Rectal smooth muscle tissue (tissue), 1 donor: ENCODE results near the gene HPCA.

ENCODE experiments used
- H3K27ac ChIP-seq: one replicate; pipeline ENCODE4 v1.7.0; 2013; ENCODE audit warnings: low read depth, low read length, inconsistent platforms
- H3K27me3 ChIP-seq: one replicate; pipeline ENCODE4 v1.7.0; 2013; ENCODE audit warnings: low read length; ENCODE audit not compliant: control insufficient read depth, insufficient read depth
- H3K36me3 ChIP-seq: one replicate; pipeline ENCODE4 v1.7.0; 2013; ENCODE audit warnings: low read length; ENCODE audit not compliant: control insufficient read depth, insufficient read depth
- H3K4me1 ChIP-seq: one replicate; pipeline ENCODE4 v1.7.0; 2013; ENCODE audit warnings: low read length; ENCODE audit not compliant: control insufficient read depth, insufficient read depth
- H3K4me3 ChIP-seq: one replicate; pipeline ENCODE4 v1.7.0; 2013; ENCODE audit warnings: low read length
- H3K9ac ChIP-seq: one replicate; pipeline ENCODE4 v1.7.0; 2013; ENCODE audit warnings: low read length

Gene HPCA

DNA sequence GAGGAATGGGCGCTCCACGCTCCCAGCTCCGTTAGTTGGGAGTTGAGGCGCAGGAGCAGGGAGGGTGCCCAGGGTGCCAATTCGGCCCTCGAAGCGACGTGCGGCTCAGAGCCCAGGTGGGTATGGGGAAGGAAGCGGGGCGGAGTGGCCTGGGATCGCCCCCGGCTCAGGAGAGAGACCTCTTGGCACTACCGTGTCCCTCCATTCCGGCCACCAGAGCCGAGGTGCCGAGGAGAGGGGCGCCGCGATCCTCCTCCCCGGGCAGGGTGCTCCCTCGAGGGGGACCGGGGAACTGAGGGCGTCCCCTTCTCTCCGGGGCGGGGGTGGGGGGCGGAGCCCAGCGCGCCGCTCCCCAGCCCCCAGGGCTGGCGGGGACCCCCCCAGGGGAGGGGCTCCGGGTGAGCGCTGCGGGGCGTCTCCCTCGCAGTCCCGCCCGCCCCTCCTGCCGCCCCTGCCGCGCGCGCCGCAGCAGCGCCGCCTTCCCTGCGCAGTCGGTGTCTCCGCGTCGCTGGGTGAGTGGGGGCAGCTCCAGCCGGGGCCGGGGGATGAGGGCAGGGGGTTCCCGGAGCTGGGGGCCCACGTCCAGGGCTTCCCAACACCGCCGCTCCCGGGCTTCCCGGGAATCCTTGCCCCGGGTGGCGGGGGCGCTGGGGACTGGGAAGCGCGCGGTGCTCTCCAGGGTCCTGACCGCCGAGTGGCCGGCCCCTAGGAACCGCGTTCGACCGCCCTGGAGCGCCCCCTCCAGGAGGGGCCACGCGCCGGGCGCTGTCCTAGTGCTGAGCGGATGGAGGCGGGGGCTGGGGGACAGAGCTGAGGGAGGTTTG, at the start of gene HPCA:
TSS of gene HPCA (plus strand) at position 488 of the 824 bp plus-strand sequence. CDS start 2,408 bp downstream, outside the sequence.
- no peak within 1 kb of the TSS for H3K27ac ChIP-seq
- peaks cover 21% of the 10 kb centered on the region for H3K27me3 ChIP-seq
- no peaks in the 10 kb centered on the region for H3K4me1 ChIP-seq
- H3K36me3 ChIP-seq: no peaks in the 10 kb centered on the region
- no peak within 1 kb of the TSS for H3K9ac ChIP-seq
- H3K4me3 ChIP-seq: no peak within 1 kb of the TSS

DNA sequence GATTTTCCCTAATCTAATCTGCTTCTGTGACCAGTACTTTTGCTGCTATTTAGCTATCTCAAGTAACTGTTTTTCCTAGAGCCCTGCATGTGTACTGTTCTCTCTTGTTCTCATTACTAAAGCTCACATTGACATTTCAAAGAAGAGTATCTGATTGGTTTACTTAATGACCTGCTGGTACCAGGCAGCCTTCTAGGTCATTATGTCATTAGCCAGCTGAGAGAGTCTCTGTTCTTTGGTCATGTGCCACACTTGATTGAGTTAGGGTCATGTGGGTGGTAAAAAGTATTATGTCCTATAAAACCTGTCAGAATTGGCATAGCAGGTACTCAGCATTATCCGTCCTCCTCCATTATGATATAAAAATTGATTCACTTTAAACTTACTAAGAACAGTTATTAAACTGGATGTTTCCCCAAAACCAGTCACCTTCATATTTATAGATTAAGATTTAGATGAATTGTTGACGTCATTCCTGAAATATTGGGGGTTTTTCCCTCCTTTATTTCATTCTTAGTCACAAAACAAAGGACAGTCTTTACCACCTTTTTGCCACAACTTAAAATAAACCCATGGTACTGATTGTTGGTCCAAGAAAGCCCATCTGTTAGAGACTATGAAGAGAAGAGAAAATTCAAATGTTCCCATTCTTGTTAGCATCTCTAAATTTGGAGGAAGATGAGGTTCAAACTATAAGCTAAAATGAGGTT, 37.8 kb upstream of the HPCA start:
- H3K4me3 ChIP-seq: no peak overlapping the region
- peaks cover 3% of the 10 kb centered on the region for H3K36me3 ChIP-seq
- H3K27ac ChIP-seq: no peak overlapping the region
- H3K4me1 ChIP-seq: no peaks in the 10 kb centered on the region
- no peak overlapping the region for H3K9ac ChIP-seq
- no peaks in the 10 kb centered on the region for H3K27me3 ChIP-seq

DNA sequence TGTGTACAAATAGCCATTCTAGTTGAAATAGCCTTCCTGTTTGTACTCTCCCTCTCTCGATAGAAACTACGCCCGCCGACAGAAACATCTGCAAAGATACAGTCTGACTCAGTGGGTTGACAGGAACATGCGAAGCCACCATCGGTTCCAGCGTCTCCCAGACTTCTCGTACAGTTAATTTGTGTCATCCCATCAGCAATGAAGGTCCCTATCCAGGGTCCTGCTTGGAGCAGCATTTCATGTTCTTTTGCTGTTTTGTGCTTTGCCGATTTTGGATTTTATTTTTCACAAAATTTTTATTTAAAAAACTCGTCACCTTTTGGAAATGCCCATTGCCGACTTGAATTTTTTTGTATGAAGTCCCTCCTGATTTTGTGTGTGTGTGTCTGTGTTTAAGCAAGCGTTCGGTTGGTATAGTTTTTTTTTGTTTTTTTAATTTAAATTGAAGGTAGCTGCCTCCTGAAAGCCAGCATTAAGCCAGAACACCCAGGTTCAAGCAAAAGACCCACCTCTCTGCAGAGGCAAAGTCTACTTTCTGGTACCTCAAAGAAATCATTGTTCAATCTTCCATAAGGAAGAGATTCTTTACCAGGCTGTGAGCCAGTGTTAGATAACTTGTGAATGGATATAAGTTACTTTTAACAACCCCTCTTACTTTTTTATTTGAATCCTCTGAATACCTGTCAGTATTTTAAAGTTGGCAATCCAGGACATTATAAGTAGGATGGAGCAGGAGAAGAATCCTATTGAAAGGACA, 30.3 kb upstream of the HPCA start:
- Histone ChIP-seq H3K9ac (no peak overlapping the region), H3K4me3 (no peak overlapping the region), H3K27me3 (no peaks in the 10 kb centered on the region), H3K36me3 (peaks cover 8% of the 10 kb centered on the region), H3K4me1 (no peaks in the 10 kb centered on the region), H3K27ac (no peak overlapping the region)

DNA sequence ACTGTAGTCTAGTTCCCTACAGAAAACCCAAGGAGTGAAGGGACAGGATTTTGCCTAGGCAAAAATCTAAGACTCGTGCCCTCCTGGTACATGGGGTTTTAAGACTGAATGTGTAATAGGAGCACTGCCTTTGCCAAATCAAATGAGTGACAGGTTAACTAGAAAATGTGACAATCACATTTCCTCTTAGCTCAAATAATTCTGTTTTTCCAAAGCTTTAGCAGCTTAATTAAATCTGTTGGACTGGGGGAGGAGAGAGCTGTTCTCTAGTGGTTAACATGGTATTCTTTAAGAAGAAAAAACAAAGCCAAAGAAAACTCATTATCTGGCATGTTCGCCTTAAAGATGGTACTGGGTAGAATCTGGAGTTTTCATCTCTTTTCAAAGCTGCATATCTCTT, 28.2 kb upstream of the HPCA start:
- no peaks in the 10 kb centered on the region for H3K27me3 ChIP-seq
- no peak overlapping the region for H3K27ac ChIP-seq
- H3K4me3 ChIP-seq: no peak overlapping the region
- H3K4me1 ChIP-seq: no peaks in the 10 kb centered on the region
- H3K36me3 ChIP-seq: peaks cover 9% of the 10 kb centered on the region
- no peak overlapping the region for H3K9ac ChIP-seq

DNA sequence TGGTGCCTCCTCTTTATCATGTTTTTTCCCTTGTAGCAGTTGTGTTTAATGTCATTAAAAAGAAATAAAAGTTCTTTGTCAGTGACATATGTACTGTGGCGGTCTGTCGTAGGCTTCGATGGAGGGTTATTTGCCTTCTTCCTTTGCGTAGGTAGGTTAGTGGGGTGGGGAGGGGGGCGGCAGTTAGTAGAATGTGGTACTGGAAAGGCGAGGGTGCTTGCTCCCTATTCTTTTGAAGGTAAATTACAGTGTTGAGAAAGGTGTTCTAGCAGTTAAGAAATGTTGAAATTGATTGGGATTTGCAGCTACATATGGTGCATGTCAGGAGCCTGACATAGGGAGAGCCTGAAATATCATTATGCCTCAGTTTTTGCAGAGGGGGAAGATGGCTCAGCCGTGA, 27.5 kb upstream of the HPCA start:
- Histone ChIP-seq H3K27me3 (no peaks in the 10 kb centered on the region), H3K27ac (no peak overlapping the region), H3K9ac (no peak overlapping the region), H3K4me1 (no peaks in the 10 kb centered on the region), H3K4me3 (no peak overlapping the region), H3K36me3 (peaks cover 9% of the 10 kb centered on the region)

DNA sequence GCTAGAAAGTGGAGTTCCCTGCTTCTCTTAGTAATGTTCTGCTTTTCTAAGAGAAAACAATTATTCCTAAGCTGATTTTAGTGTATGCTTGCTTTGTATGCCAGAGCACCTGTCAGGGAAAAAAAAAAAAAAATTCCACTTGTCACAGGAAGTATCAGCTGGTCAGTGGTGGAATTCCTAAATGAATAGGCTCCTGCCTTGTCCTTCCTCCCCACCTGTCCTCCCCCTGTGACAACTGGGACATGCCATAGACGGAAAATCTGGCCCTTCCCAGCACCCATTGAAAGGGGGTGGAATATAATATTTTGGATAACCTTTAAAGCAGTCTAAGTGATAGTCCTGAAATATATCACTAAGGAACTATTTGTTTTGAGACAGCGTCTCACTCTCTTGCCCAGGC, 26.4 kb upstream of the HPCA start:
- Histone ChIP-seq H3K27me3 (no peaks in the 10 kb centered on the region), H3K4me1 (no peaks in the 10 kb centered on the region), H3K27ac (no peak overlapping the region), H3K36me3 (peaks cover 4% of the 10 kb centered on the region), H3K4me3 (no peak overlapping the region), H3K9ac (no peak overlapping the region)

DNA sequence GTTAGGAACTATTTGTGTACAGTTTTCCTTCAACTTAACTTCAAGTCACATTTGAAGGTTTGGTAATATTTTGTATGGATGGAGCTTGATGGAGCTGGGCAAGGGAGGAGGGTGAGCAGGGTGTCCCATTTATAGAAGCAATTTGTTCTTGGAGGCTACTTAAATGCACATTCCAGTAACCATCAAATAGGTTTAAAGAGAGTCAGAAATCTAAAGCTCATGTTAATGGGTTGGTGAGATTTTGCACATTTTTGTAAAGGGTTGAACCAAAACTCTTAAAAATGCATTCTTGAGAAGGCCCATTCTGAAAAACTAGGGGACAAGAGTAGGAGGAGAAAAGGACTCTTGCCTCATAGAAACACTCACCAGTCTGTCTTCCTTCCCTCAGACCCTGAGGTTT, 25.7 kb upstream of the HPCA start:
- Histone ChIP-seq H3K9ac (no peak overlapping the region), H3K27ac (no peak overlapping the region), H3K27me3 (no peaks in the 10 kb centered on the region), H3K4me3 (no peak overlapping the region), H3K36me3 (peaks cover 4% of the 10 kb centered on the region), H3K4me1 (no peaks in the 10 kb centered on the region)

DNA sequence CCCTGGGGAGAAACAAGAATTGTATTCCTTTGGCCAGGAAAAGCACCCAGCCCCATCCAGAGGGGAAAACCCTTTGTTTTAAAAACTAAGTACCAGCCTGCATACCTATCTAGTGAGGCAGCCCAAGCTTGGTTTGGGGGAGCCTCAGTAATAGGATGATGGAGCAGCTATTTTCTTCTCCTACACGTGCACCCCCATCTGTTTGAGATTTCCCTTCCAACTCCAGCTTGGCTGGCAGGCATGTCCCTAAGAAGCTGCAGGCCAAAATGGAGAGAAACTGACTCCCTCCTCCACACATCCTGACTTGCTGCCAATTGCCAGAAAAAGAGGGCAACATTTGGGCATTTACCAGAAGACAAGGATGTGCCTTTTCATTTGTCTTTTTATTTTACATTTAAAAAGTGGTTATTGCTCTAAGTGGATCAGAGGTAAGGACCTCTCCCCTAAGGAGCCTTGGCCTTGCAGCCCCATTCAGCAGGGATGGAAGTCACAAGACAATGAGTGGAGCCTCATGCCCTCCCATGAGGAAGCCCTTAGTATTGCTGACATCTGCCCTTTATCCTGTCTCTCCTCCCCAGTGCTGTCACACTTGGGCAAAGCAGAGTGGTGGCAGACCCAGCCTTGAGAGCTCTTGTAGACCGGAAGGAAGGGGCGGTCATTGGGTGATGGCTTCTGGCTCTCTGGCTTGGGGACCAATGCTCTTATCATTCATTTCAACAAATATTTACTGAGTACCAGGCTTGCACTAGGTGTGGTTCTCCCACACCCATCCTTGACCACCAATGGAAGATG, 24.2 kb upstream of the HPCA start:
- Histone ChIP-seq H3K4me1 (no peaks in the 10 kb centered on the region), H3K27ac (no peak overlapping the region), H3K36me3 (peaks cover 4% of the 10 kb centered on the region), H3K9ac (no peak overlapping the region), H3K4me3 (no peak overlapping the region), H3K27me3 (no peaks in the 10 kb centered on the region)

DNA sequence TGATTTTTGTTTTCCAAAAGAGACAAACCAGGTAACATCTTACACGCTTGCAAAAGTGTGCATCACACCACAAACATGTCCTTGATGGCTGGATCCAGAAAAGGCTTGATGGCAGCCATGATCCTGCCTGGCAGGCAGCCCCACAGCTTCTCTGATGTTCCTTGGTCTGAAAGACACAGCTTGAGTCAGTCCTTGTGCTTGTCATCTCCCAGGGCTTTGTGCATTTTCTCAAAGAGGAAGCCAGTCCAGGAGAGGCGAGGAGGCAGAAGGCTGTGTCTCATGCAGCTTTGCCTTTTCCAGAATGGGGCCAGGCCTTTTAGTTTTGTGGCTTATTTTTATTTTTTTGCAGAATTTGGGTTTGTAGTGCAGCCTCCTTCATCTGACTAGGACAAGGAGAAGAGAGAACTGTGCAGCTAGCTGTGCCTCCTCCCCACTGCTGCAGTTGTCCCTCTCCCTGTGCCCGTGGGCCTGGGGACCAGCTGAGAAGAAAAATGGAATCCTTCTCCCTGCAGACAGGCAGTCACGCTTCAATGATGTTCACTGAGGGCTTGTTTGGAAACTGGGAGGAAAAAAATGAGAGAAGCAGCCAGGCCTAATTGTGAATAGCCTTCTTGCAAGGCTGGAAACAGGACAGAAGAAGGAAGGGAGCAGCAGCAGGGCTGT, 22.9 kb upstream of the HPCA start:
- Histone ChIP-seq H3K27ac (no peak overlapping the region), H3K4me3 (no peak overlapping the region), H3K27me3 (no peaks in the 10 kb centered on the region), H3K36me3 (peaks cover 4% of the 10 kb centered on the region), H3K9ac (no peak overlapping the region), H3K4me1 (no peaks in the 10 kb centered on the region)

DNA sequence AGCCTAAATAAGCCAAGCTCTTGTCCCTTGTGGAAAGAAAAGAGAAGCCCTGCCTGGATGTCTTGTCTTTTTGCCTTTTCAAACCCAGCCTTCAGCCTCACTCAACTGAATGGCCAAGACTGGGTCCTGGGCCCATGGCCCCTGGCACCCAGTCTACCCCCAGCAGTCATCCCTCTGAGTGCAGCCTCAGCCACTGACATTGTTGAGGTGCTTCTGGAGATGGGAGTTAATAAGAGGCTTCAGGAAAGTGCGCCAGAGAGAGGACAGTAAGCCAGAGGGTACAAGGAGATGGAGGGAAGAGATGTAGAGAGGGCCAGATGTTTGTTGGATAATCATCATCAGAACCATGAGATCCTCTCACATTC, 22.4 kb upstream of the HPCA start:
- Histone ChIP-seq H3K9ac (no peak overlapping the region), H3K4me1 (no peaks in the 10 kb centered on the region), H3K4me3 (no peak overlapping the region), H3K27me3 (no peaks in the 10 kb centered on the region), H3K36me3 (peaks cover 4% of the 10 kb centered on the region), H3K27ac (no peak overlapping the region)

DNA sequence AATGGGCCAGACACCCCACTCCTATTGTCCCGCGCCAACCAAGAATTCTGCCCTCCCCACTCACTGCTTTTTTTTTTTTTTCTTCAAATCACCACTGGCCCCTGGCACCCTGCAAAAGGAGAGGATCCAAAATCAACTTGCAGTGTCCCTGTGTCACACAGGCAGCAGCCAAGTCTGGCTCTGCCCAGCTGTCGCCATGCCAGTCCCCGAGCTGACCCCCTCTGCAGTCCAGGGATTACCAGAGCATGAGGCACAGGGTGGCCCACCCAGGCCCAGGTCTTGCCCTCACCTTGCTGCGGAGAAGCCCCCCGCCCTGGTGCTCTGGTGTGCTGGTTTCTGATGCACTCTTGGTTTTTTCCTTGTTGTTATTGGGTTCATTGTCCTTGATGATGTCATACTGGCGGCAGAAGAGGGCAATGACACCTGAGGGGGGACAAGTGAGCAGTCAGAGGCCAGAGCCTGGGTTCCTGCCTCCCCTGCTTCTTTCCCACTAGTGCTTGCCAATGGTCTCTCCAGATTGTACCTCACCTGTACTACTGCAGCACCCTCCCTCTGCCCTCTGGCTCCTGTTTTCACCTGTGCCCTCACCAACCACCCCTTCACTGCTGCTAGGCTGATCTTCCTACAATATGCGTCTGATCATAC, 21.8 kb upstream of the HPCA start:
- Histone ChIP-seq H3K9ac (no peak overlapping the region), H3K4me1 (no peaks in the 10 kb centered on the region), H3K27me3 (no peaks in the 10 kb centered on the region), H3K27ac (no peak overlapping the region), H3K36me3 (peaks cover 4% of the 10 kb centered on the region), H3K4me3 (no peak overlapping the region)
